ENCODE measurements around the gene NUP214.

Gene NUP214

GRCh38 chr9:131218370-131218769 lies 93.0 kb downstream of the NUP214 start:
- DNase-seq (ENCODE audit: extremely low spot score) = no peak
- TF ChIP-seq CTCF (IDR thresholded peaks at IDR 0.05; ENCODE audit: control extremely low read depth, extremely low read depth, low read depth, missing control alignments) = no peak
- ChIA-PET CTCF (interaction anchor here (1.4 kb wide), 1 partner anchor 13 kb away, joined by 5 read pairs; no protein-coding TSS in a partner anchor), POLR2A (no interaction called here)

GRCh38 chr9:131220485-131220884 lies 95.1 kb downstream of the NUP214 start:
- ChIA-PET POLR2A (no interaction called here), CTCF (interaction anchor here (1.2 kb wide), 1 partner anchor 42 kb away, joined by 4 read pairs; no protein-coding TSS in a partner anchor)
- no peak for TF ChIP-seq CTCF (IDR thresholded peaks at IDR 0.05; ENCODE audit: control extremely low read depth, extremely low read depth, low read depth, missing control alignments)
- no peak for DNase-seq (ENCODE audit: extremely low spot score)

- no peak for DNase-seq (ENCODE audit: extremely low spot score)
- no peak for TF ChIP-seq CTCF (IDR thresholded peaks at IDR 0.05; ENCODE audit: control extremely low read depth, extremely low read depth, low read depth, missing control alignments)
- ChIA-PET CTCF (no interaction called here), POLR2A (no interaction called here)
These were observed 97.1 kb downstream of the NUP214 start for GRCh38 chr9:131222460-131222859.

GRCh38 chr9:131226226-131226625 lies 100.8 kb downstream of the NUP214 start:
- TF ChIP-seq CTCF (IDR thresholded peaks at IDR 0.05; ENCODE audit: control extremely low read depth, extremely low read depth, low read depth, missing control alignments) = no peak
- CTCF ChIA-PET = interaction anchor here (1.4 kb wide), 1 partner anchor 49 kb away, joined by 4 read pairs; no protein-coding TSS in a partner anchor
- POLR2A ChIA-PET = no interaction called here
- DNase-seq (ENCODE audit: extremely low spot score) = no peak

GRCh38 chr9:131227112-131227958 lies 101.9 kb downstream of the NUP214 start:
- CTCF ChIA-PET = interaction anchor here (1.0 to 1.4 kb wide), 3 partner anchors 11 to 50 kb away, joined by 3 to 5 read pairs (median 4); no protein-coding TSS in a partner anchor
- no peak for TF ChIP-seq CTCF (IDR thresholded peaks at IDR 0.05; ENCODE audit: control extremely low read depth, extremely low read depth, low read depth, missing control alignments)
- DNase-seq (ENCODE audit: extremely low spot score) = no peak
- POLR2A ChIA-PET = no interaction called here

- no peak for DNase-seq (ENCODE audit: extremely low spot score)
- CTCF ChIA-PET = interaction anchor here (1.4 kb wide), 1 partner anchor 49 kb away, joined by 5 read pairs; no protein-coding TSS in a partner anchor
- POLR2A ChIA-PET = no interaction called here
- TF ChIP-seq CTCF (IDR thresholded peaks at IDR 0.05; ENCODE audit: control extremely low read depth, extremely low read depth, low read depth, missing control alignments) = no peak
These were observed 102.6 kb downstream of the NUP214 start for GRCh38 chr9:131227959-131228460.

Measured in GM10248 (cell line).